Kidney epithelial cell (primary cell): ENCODE results near the gene GALNT1. TPM values are rescaled to one million over a fixed set of nuclear protein-coding genes. Genes with fewer than 3 reads are reported as not detected.
"Not testable (repeated sequence)": the region's sequence is repeated elsewhere in the genome, so short reads cannot be mapped to it uniquely, and the experiment has no call there.

Source experiments
- DNase-seq: peaks from one replicate; pipeline ENCODE4 v3.0.0-alpha.2; 2010; ENCODE audit warnings: low read depth
- H3K27me3 ChIP-seq: 2 replicates; pipeline ENCODE4 v1.6.0; 2011; ENCODE audit warnings: low read length; ENCODE audit not compliant: control insufficient read depth, insufficient read depth
- H3K36me3 ChIP-seq: 2 replicates; pipeline ENCODE4 v1.5.1; 2011; ENCODE audit warnings: low read length; ENCODE audit not compliant: control insufficient read depth, insufficient read depth
- H3K4me3 ChIP-seq: 2 replicates; pipeline ENCODE4 v1.5.1; 2011; ENCODE audit warnings: low read depth, mild to moderate bottlenecking, control low read depth, low read length
- total RNA-seq: library from RNA; depleted of rRNA; stranded (reverse); fragments of >200 nt; gene quantifications from 2 replicates; pipeline ENCODE4 v1.2.3, GENCODE V29; 2015
- TF ChIP-seq, protein P1 (sequence below): IDR thresholded peaks from 2 replicates; pipeline ENCODE4 v1.5.1; 2011; ENCODE audit warnings: mild to moderate bottlenecking, moderate library complexity, low read length, control low read depth, inconsistent platforms; ENCODE audit not compliant: insufficient read depth, poor library complexity, severe bottlenecking

Gene GALNT1
- total RNA-seq, 1 donor from 2014 or later, result 53.2 TPM

DNA sequence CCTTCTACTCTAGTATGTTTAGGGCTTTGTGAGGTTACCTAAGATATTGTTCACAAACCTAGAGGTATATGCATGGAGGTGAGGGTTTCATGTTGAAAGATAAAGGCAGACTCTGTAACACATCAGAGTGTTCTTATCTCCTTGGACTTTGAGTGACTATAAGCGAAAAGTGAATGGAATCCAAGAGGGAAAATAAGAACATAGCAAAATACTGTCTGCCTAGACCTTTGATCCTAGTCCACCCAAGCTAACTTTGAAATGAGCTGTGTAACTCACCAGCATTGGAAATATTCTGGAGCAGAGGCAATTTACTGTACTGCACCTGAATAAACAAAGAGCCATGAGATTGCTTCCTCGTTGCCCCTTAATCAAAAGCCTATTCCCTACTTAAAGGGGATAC lies 28.2 kb upstream of the GALNT1 start:
- H3K36me3 ChIP-seq, result no peaks in the 10 kb centered on the region
- no peak for DNase-seq
- no peaks in the 10 kb centered on the region for H3K27me3 ChIP-seq
- H3K4me3 ChIP-seq, result no peak overlapping the region
- TF ChIP-seq, protein P1, sequence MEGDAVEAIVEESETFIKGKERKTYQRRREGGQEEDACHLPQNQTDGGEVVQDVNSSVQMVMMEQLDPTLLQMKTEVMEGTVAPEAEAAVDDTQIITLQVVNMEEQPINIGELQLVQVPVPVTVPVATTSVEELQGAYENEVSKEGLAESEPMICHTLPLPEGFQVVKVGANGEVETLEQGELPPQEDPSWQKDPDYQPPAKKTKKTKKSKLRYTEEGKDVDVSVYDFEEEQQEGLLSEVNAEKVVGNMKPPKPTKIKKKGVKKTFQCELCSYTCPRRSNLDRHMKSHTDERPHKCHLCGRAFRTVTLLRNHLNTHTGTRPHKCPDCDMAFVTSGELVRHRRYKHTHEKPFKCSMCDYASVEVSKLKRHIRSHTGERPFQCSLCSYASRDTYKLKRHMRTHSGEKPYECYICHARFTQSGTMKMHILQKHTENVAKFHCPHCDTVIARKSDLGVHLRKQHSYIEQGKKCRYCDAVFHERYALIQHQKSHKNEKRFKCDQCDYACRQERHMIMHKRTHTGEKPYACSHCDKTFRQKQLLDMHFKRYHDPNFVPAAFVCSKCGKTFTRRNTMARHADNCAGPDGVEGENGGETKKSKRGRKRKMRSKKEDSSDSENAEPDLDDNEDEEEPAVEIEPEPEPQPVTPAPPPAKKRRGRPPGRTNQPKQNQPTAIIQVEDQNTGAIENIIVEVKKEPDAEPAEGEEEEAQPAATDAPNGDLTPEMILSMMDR, result no peak

- H3K27me3 ChIP-seq, DNase-seq, H3K4me3 ChIP-seq, H3K36me3 ChIP-seq: not testable (repeated sequence)
Observed at GRCh38 chr18:35555538-35555937, 26.0 kb upstream of the GALNT1 start.

DNA sequence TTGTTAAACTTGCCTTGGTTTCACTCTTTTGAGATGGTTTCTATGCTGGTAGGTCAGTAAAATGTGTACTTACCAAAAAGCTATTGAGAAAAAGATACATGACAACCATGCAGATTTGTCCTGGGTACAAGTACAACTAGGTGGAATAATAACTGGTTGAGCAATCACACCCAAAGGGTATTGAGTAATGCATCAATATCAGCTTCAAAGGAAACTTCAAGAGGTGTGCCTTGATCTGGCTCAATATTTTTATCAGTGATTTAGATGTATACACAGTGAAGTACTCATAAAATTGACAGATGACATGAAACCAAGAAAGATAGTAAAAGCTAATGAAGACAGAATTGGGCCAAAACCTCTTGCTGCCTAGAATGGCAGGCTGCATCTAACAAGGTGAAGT lies 21.7 kb upstream of the GALNT1 start:
- Histone ChIP-seq H3K36me3 (no peaks in the 10 kb centered on the region), H3K27me3 (no peaks in the 10 kb centered on the region), H3K4me3 (no peak overlapping the region)
- TF ChIP-seq, protein P1, result no peak
- no peak for DNase-seq

DNA sequence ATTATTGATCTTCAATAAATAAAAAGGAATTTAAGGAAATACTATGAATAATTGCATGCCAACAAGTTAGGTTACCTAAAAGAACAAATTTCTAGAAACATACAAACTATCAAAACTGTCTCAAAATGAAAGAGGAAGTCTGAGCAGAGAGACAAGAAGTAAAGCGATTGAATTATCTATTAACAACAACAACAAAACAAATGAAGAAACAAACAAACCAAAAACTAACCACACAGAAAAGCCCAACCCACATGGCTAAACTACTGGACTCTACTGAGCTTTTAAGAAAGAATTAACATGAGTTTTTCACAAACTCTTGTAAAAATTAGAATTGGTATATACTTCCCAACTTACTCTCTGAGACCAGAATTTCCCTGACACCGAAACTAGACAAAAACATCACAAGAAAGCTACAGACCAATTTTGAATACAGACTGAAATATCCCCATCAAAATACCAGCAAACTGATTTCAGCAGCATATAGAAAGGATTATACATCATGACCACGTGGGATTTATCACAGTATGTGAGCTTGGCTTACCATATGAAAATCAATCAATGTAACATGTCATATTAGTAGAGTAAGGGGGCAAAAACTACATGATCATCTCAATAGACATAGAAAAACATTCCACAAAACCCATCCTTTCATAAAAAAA lies 16.6 kb upstream of the GALNT1 start:
- DNase-seq, result no peak
- TF ChIP-seq, protein P1, result no peak
- no peak overlapping the region for H3K4me3 ChIP-seq

GRCh38 chr18:35566019-35566418 lies 15.5 kb upstream of the GALNT1 start:
- no peak overlapping the region for H3K4me3 ChIP-seq
- H3K36me3 ChIP-seq, result no peaks in the 10 kb centered on the region
- no peak for DNase-seq
- H3K27me3 ChIP-seq, result no peaks in the 10 kb centered on the region
- TF ChIP-seq, protein P1, result no peak

More for the DNA sequence above, 16.6 kb upstream of the GALNT1 start:
- H3K36me3 ChIP-seq, result no peaks in the 10 kb centered on the region
- H3K27me3 ChIP-seq, result no peaks in the 10 kb centered on the region

GRCh38 chr18:35570182-35570581 lies 11.4 kb upstream of the GALNT1 start:
- no peak for DNase-seq
- H3K4me3 ChIP-seq, result no peak overlapping the region
- H3K36me3 ChIP-seq, result no peaks in the 10 kb centered on the region
- TF ChIP-seq, protein P1, result no peak
- no peaks in the 10 kb centered on the region for H3K27me3 ChIP-seq
